Neural cell (in vitro differentiated cells): ENCODE data around the gene AKR7A3.

Experiments
- EP300 ChIP-seq: fragments of 450-650 bp; conservative IDR thresholded peaks from 2 replicates; pipeline ENCODE4 v1.6.1; 2014; ENCODE audit warnings: antibody characterized with exemption, mild to moderate bottlenecking, moderate library complexity; ENCODE audit not compliant: poor library complexity, severe bottlenecking
- EZH2 ChIP-seq: fragments of 200-600, 300-800 bp; shearing (Covaris generic), sonication (generic); IDR thresholded peaks from 2 replicates; pipeline ENCODE4 v1.6.1; 2014; ENCODE audit warnings: antibody characterized with exemption, low read length, borderline replicate concordance, mild to moderate bottlenecking; ENCODE audit not compliant: insufficient read depth, poor library complexity, severe bottlenecking
- POLR2AphosphoS5 ChIP-seq: IDR thresholded peaks from 2 replicates; pipeline ENCODE4 v1.6.1; 2012
- TF ChIP-seq, protein P1 (sequence below): fragments of 450-650 bp; IDR thresholded peaks from 2 replicates; pipeline ENCODE4 v1.5.1; 2014; ENCODE audit warnings: antibody characterized with exemption, mild to moderate bottlenecking, moderate library complexity; ENCODE audit not compliant: poor library complexity, severe bottlenecking

DNA sequence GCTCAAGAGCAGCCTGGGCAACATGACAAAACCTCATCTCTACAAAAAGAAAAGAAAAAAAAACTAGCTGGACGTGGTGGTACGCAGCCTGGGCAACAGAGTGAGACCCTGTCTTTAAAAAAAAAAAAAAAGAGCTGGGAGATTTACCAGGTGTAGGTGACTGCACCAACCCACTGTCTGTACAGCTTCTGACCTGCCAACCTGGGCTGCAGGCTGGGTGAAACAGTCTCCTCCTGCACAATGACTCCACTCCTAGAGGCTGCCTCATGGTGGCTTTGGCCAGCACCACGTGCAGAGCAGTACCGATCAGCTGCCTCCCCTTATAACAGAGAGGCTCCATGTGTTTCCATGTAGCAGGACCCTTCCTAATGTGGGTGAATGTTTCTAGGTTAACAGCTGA is 33.3 kb downstream of the AKR7A3 start:
- TF ChIP-seq, protein P1, sequence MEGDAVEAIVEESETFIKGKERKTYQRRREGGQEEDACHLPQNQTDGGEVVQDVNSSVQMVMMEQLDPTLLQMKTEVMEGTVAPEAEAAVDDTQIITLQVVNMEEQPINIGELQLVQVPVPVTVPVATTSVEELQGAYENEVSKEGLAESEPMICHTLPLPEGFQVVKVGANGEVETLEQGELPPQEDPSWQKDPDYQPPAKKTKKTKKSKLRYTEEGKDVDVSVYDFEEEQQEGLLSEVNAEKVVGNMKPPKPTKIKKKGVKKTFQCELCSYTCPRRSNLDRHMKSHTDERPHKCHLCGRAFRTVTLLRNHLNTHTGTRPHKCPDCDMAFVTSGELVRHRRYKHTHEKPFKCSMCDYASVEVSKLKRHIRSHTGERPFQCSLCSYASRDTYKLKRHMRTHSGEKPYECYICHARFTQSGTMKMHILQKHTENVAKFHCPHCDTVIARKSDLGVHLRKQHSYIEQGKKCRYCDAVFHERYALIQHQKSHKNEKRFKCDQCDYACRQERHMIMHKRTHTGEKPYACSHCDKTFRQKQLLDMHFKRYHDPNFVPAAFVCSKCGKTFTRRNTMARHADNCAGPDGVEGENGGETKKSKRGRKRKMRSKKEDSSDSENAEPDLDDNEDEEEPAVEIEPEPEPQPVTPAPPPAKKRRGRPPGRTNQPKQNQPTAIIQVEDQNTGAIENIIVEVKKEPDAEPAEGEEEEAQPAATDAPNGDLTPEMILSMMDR, result no peak
- TF ChIP-seq EP300 (no peak), EZH2 (no peak), POLR2AphosphoS5 (no peak)
